Activated CD8-positive, alpha-beta T cell treated with anti-CD3 and anti-CD28 coated beads, Interleukin-2, amount 10 ng/mL, durations not matched to agents 7 days and 5 days (primary cell): ENCODE results near the gene PDE3B. TPM values are rescaled to one million over a fixed set of nuclear protein-coding genes. Genes with fewer than 3 reads are reported as not detected.
"Not testable (repeated sequence)": the region's sequence is repeated elsewhere in the genome, so short reads cannot be mapped to it uniquely, and the experiment has no call there.

ENCODE experiments used
- ATAC-seq: fragments of 150-1000 bp; cut with Tn5 transposase; one replicate; pipeline ENCODE4 v1.10.0; 2021; ENCODE audit warnings: moderate library complexity
- CTCF ChIA-PET: fragments of 350-600 bp; sonication (Branson Sonifier 250); formaldehyde crosslinking; loops from one replicate; lab custom pipeline; 2021; ENCODE audit warnings: antibody characterized with exemption; lab: Charles Lee
- POLR2A ChIA-PET: fragments of 350-600 bp; sonication (Branson Sonifier 250); formaldehyde crosslinking; loops from one replicate; lab custom pipeline; 2021; ENCODE audit warnings: antibody characterized with exemption; lab: Charles Lee
- DNase-seq: peaks from one replicate; pipeline ENCODE4 v3.0.0-alpha.2; 2020
- H3K27ac Mint-ChIP-seq: one replicate; pipeline ENCODE4 v1.8.0; 2021; ENCODE audit warnings: mild to moderate bottlenecking, mixed read lengths
- H3K27me3 Mint-ChIP-seq: one replicate; pipeline ENCODE4 v1.8.0; 2021; ENCODE audit warnings: low read depth, mixed read lengths
- H3K36me3 Mint-ChIP-seq: one replicate; pipeline ENCODE4 v1.8.0; 2021; ENCODE audit warnings: low read depth, mixed read lengths
- H3K4me1 Mint-ChIP-seq: one replicate; pipeline ENCODE4 v1.8.0; 2021; ENCODE audit warnings: low read depth, mixed read lengths
- H3K4me3 Mint-ChIP-seq: one replicate; pipeline ENCODE4 v1.8.0; 2021; ENCODE audit warnings: mild to moderate bottlenecking, mixed read lengths
- H3K9me3 Mint-ChIP-seq: one replicate; pipeline ENCODE4 v1.8.0; 2022; ENCODE audit warnings: mixed read lengths; ENCODE audit not compliant: insufficient read depth
- total RNA-seq, 2 experiments: library from RNA; stranded (reverse); gene quantifications; one replicate each; pipeline ENCODE4 v1.2.3, GENCODE V29; 2021

Gene PDE3B
- total RNA-seq, 2 experiments from 2014 or later = 74.8 to 81.4 TPM

DNA sequence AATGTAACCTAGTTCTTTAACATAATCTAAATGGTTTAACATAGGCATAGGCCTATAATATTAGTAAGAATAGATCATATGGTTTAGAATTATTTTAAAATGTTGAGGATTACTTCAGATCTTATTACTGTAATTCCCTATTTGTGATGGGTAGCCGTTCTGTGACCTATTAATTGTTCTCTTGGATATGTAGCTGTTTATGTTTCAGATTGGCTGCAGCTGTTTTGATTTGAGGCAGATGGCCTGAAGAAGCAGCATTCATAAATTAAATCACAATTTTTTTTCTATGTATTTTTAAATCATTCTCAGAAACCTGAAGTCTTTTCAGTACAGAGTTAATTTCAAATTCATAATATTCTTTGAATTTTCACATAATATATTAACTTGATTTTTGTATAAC is 104.5 kb downstream of the PDE3B start:
- Mint-ChIP-seq H3K27me3 (no peaks in the 10 kb centered on the region), H3K36me3 (peaks cover 52% of the 10 kb centered on the region), H3K9me3 (no peaks in the 10 kb centered on the region), H3K4me1 (peaks cover 52% of the 10 kb centered on the region), H3K4me3 (no peak overlapping the region), H3K27ac (no peak overlapping the region)
- DNase-seq (no peak), ATAC-seq (no peak)
- ChIA-PET POLR2A (interaction anchor here (0.6 kb wide), 1 partner anchor 189 kb away, joined by 3 read pairs; no protein-coding TSS in a partner anchor), CTCF (interaction anchor here (0.6 kb wide), 1 partner anchor 27 kb away, joined by 3 read pairs; no protein-coding TSS in a partner anchor)

DNA sequence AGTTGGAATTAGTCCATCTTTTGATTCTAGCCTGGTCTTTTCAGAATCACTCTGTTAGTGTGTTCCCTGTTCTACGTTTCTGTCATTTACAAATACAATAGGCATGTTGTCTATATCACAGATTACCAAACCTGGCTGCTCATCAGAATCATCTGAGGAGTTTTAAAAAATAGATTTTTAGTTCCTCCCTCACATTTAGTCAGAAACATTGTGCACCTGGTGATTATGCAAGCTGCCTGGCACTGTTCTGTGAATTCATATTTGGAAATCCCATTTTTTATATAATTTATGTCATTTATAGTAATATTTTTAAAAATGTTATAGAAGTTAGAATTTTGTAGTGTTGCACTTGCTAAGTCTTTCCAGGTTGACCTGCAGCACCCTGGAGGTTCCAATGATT is 107.3 kb downstream of the PDE3B start:
- DNase-seq (no peak), ATAC-seq (no peak)
- POLR2A ChIA-PET = no interaction called here
- H3K9me3 Mint-ChIP-seq = no peaks in the 10 kb centered on the region
- no peak overlapping the region for H3K4me3 Mint-ChIP-seq
- H3K4me1 Mint-ChIP-seq = peaks cover 45% of the 10 kb centered on the region
- CTCF ChIA-PET = no interaction called here
- no peaks in the 10 kb centered on the region for H3K27me3 Mint-ChIP-seq
- peaks cover 46% of the 10 kb centered on the region for H3K36me3 Mint-ChIP-seq
- no peak overlapping the region for H3K27ac Mint-ChIP-seq

DNA sequence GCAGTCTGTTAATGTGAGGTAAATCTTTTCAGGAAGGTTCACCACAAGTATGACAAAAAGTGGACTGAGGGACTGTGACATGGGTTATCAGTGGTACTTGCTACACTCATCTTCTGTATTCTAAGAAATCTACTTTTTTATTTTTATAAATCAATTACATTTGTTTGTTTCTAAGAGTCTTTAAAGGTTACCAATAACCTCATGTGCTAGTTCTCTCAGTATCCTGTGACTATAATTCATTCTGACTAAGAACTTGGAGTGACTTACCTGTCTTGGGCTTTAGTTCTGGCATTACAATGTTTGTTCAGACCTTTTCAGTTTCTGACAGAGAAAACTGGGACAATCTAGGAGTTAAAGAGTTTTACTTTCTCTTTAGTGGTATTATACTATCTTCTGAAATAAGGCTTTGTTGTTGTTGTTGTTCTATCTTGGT is 108.4 kb downstream of the PDE3B start:
- ChIA-PET POLR2A (no interaction called here), CTCF (interaction anchor here (0.8 kb wide), 1 partner anchor 22 kb away, joined by 3 read pairs; no protein-coding TSS in a partner anchor)
- Mint-ChIP-seq H3K9me3 (no peaks in the 10 kb centered on the region), H3K4me3 (peak overlapping the region; percentile 23), H3K27ac (peak overlapping the region; percentile 55), H3K4me1 (peaks cover 42% of the 10 kb centered on the region), H3K36me3 (peaks cover 47% of the 10 kb centered on the region), H3K27me3 (no peaks in the 10 kb centered on the region)
- ATAC-seq (peak; percentile 57), DNase-seq (no peak)

DNA sequence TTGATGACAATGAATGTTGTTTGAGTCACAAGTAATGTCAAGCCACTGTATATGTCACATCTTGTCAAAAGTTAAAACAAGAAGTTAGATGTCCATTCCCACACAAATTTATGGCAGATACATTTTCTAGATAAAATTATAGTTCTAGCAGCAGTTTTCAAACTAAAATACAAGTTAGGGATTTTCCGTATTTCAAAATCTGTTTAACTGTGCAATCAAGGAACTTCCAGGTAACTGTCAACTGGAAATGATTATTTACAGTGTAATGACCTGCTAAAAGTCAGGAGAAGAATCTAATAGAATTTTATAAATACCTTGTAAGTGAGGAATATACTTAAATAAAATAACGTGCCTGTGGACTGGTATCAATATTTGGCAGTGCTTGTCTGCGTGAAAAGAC is 111.5 kb downstream of the PDE3B start:
- peaks cover 45% of the 10 kb centered on the region for H3K36me3 Mint-ChIP-seq
- peaks cover 48% of the 10 kb centered on the region for H3K4me1 Mint-ChIP-seq
- H3K9me3 Mint-ChIP-seq = no peaks in the 10 kb centered on the region
- ATAC-seq (no peak), DNase-seq (no peak)
- ChIA-PET POLR2A (no interaction called here), CTCF (interaction anchor here (1.1 to 2.1 kb wide), 5 partner anchors 10 to 236 kb away, joined by 3 to 10 read pairs (median 4); no protein-coding TSS in a partner anchor)
- H3K4me3 Mint-ChIP-seq = no peak overlapping the region
- H3K27ac Mint-ChIP-seq = no peak overlapping the region
- H3K27me3 Mint-ChIP-seq = no peaks in the 10 kb centered on the region

DNA sequence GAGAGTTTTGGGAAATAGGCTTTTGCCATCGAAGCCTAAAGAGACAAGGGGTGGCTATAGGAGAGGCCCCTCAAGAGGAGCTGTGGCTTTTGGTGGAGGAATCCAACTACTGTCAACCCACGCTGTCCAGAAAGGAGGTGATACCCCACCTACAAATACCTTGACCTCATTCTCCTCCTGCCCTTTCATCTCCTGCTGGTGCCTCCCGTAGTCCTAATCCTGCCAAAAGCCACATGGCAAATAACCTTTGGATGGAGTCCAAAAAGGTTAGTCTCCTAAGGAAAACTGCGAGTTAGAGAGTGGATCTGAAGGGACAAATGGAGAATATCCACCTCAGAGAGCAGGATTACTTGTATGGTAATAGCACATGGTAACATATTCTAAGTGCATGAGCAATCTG is 112.7 kb downstream of the PDE3B start:
- Mint-ChIP-seq H3K9me3 (no peaks in the 10 kb centered on the region), H3K36me3 (peaks cover 41% of the 10 kb centered on the region), H3K27me3 (no peaks in the 10 kb centered on the region), H3K4me1 (peaks cover 48% of the 10 kb centered on the region), H3K27ac (no peak overlapping the region), H3K4me3 (no peak overlapping the region)
- ChIA-PET POLR2A (interaction anchor here (0.6 kb wide), 1 partner anchor 236 kb away, joined by 4 read pairs; the partner anchor contains the start of gene PSMA1), CTCF (interaction anchor here (0.8 to 2.1 kb wide), 5 partner anchors 8 to 237 kb away, joined by 3 to 10 read pairs (median 4); no protein-coding TSS in a partner anchor)
- ATAC-seq = no peak
- no peak for DNase-seq

DNA sequence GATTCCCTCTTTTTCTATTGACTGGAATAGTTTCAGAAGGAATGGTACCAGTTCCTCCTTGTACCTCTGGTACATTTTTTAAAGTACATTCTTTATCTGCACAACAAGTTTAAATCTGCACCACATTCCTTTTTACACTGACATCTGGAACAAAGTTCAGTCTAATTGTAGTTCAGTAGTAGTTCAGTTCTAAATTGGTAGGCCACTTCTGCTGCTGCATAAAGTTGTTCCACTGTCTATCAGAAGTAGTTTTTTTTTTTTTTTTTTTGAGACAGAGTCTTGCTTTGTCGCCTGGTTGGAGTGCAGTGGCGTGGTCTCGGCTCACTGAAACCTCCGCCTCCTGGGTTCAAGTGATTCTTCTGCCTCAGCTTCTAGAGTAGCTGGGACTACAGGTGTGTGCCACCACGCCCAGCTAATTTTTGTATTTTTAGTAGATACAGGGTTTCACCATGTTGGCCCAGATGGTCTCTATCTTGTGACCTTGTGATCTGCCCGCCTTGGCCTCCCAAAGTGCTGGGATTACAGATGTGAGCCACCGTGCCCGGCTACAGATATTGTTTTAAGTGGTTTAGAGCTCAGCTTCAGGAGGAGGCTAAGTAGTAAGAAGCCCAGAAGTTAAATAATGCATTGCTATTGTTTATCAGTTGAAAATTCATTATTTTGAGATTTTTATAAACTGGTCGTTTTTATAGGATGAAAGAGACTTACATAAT is 115.9 kb downstream of the PDE3B start:
- H3K36me3 Mint-ChIP-seq = peaks cover 30% of the 10 kb centered on the region
- POLR2A ChIA-PET = interaction anchor here (1.5 kb wide), 1 partner anchor 115 kb away, joined by 3 read pairs; the partner anchor contains the start of gene PDE3B
- CTCF ChIA-PET = interaction anchor here (0.6 kb wide), 1 partner anchor 14 kb away, joined by 3 read pairs; no protein-coding TSS in a partner anchor
- peak overlapping the region; percentile 67 for H3K4me3 Mint-ChIP-seq
- not testable (repeated sequence) for H3K9me3 Mint-ChIP-seq, DNase-seq, H3K27me3 Mint-ChIP-seq
- ATAC-seq = peak; percentile 60
- peaks cover 32% of the 10 kb centered on the region for H3K4me1 Mint-ChIP-seq
- H3K27ac Mint-ChIP-seq = peak overlapping the region; percentile 92

DNA sequence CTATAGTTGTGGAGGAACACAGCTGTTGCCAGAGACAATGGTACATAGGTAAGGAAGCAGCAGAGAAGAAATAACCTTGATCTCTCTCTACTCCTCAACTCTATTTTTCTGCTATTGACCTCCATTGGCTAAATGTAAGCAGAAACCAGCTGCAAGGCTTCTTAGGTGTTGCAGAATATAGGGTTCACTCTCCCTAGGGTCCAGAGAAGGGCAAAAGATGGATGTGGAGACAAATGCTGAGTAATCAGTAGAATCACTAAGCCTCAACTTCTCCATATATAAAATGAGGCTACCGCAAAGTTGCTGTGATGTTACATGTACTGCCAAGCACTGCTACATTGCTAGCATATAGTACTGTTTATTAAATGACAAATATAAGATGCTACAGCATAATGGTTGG is 120.6 kb downstream of the PDE3B start:
- Mint-ChIP-seq H3K9me3 (no peaks in the 10 kb centered on the region), H3K27ac (no peak overlapping the region), H3K27me3 (no peaks in the 10 kb centered on the region), H3K4me1 (peaks cover 47% of the 10 kb centered on the region), H3K4me3 (no peak overlapping the region), H3K36me3 (peaks cover 9% of the 10 kb centered on the region)
- CTCF ChIA-PET = interaction anchor here (0.9 to 7.1 kb wide), 6 partner anchors 9 to 227 kb away, joined by 4 to 41 read pairs (median 5); partner anchors contain the start of gene PDE3B
- ATAC-seq (peak; percentile 10), DNase-seq (no peak)
- POLR2A ChIA-PET = interaction anchor here (1.0 to 4.2 kb wide), 5 partner anchors 9 to 244 kb away, joined by 3 to 52 read pairs (median 5); partner anchors contain the start of genes PDE3B and PSMA1

DNA sequence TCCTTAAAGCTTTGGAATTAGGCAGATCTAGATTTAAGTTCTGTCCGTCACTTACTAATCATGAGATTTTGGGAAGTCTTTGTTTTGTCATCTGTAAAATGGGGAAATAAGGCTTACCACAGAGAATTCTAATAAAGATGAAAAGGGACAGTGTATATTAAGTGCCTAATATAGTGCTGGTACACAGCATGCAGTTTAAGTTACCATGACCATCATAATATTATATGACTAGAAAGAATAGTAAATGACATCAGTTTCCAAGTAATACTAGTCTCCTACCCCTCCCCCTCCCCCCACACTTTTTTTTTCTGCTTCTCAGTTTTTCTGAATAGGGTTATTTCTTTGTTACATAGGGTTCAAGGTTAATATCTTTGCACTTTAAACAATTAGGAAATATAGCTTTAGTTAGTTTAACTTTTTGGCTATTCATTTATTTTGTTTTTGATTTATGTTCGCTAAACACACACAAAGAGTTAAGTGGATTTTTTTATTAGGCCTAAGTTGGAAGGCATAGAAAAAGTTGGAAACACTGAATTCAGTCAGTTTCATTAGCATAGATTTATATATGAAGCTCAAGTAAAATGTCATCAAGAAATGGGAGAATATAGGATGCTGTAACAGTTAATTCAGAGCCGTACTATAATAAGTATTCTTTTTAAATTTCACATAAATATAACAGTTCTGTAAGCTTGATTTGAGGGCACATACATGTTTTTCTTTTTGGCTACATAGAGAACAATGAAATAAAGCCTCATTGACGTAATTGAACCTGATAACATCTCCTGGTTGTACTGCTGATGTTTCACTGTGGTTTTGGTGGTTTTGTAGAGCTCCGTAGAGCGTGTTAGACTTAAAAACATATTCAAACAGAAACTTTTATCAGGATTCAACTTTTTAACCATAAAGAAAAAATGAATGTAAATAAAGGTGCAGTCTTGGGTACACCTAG is 121.2 kb downstream of the PDE3B start:
- CTCF ChIA-PET = interaction anchor here (0.7 to 7.1 kb wide), 10 partner anchors 9 to 228 kb away, joined by 3 to 41 read pairs (median 4); partner anchors contain the start of gene PDE3B
- Mint-ChIP-seq H3K27me3 (no peaks in the 10 kb centered on the region), H3K4me1 (peaks cover 46% of the 10 kb centered on the region), H3K27ac (no peak overlapping the region), H3K9me3 (no peaks in the 10 kb centered on the region), H3K4me3 (no peak overlapping the region), H3K36me3 (peaks cover 8% of the 10 kb centered on the region)
- peak; percentile 77 for DNase-seq
- POLR2A ChIA-PET = interaction anchor here (0.6 to 4.2 kb wide), 8 partner anchors 9 to 303 kb away, joined by 3 to 52 read pairs (median 4); partner anchors contain the start of genes PDE3B and PSMA1
- ATAC-seq = peak; percentile 79

DNA sequence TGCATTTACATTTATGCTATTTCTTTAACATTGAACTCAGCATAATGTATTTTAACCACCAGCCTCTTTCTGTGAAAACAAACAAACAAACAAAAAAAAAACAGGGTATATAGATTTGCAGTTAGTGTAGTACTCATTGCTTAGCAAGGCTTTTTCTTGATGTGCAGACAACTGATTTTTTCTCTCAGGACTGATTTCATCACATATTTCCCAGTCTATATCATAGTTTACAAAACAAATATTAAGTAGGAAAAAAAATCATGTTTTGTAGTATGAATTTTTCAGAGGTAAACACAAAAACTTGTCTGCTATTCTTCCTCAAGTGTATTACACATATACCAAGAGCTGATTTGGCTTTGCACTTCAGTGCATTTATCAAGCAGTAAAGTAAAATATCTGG is 123.0 kb downstream of the PDE3B start:
- POLR2A ChIA-PET = interaction anchor here (0.7 to 4.2 kb wide), 2 partner anchors 122 to 125 kb away, joined by 3 to 52 read pairs; partner anchors contain the start of genes CYP2R1 and PDE3B

DNA sequence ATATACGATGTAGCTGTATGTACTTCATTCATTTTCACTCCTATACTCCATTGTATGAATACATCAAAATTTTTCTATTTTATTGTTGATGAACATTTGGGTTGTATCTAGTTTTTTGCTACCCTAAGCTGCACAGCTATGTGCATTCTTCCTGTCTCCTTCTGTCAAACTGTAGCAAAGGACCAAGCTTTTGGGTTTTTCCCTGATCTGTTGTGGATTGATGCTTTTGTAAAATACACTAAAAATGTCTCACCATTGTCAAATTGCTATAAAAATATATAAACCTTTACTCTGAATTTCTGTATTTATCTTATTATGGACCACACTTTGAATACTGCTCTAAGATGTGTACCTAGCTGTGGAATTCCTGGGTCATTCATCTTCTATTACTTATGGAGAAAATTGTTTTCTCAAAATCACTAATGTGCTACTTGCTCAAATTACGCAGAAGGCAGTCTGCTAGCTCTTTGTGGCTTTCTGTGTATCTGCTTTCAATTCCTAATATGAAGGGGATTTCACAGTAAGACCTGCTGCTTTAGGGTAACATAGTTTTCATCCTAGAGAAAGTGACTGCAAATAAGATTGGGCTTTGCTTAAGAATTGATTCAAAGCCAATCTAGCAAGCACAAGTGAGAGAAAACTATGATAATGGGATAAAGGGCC is 125.1 kb downstream of the PDE3B start:
- H3K27ac Mint-ChIP-seq = peak overlapping the region; percentile 81
- peaks cover 19% of the 10 kb centered on the region for H3K36me3 Mint-ChIP-seq
- H3K27me3 Mint-ChIP-seq = no peaks in the 10 kb centered on the region
- H3K4me3 Mint-ChIP-seq = peak overlapping the region; percentile 50
- DNase-seq = no peak
- CTCF ChIA-PET = interaction anchor here (0.8 to 7.1 kb wide), 2 partner anchors 21 to 139 kb away, joined by 3 to 41 read pairs; no protein-coding TSS in a partner anchor
- POLR2A ChIA-PET = interaction anchor here (0.7 to 1.5 kb wide), 5 partner anchors 86 to 268 kb away, joined by 3 to 8 read pairs (median 4); partner anchors contain the start of gene PSMA1
- ATAC-seq = peak; percentile 34
- no peaks in the 10 kb centered on the region for H3K9me3 Mint-ChIP-seq
- peaks cover 57% of the 10 kb centered on the region for H3K4me1 Mint-ChIP-seq

More for the DNA sequence above, 123.0 kb downstream of the PDE3B start:
- DNase-seq = no peak
- peak overlapping the region; percentile 74 for H3K27ac Mint-ChIP-seq
- no peaks in the 10 kb centered on the region for H3K27me3 Mint-ChIP-seq
- H3K4me1 Mint-ChIP-seq = peaks cover 50% of the 10 kb centered on the region
- CTCF ChIA-PET = interaction anchor here (1.0 to 7.1 kb wide), 3 partner anchors 120 to 141 kb away, joined by 3 to 41 read pairs (median 3); no protein-coding TSS in a partner anchor
- no peak for ATAC-seq
- H3K4me3 Mint-ChIP-seq = peak overlapping the region; percentile 30
- peaks cover 14% of the 10 kb centered on the region for H3K36me3 Mint-ChIP-seq
- no peaks in the 10 kb centered on the region for H3K9me3 Mint-ChIP-seq
